GM21723 (cell line): ENCODE results near the gene SMCHD1.
A peak's percentile ranks its signal among the peaks of the same experiment; 100 is the strongest.
"Not testable (repeated sequence)": the region's sequence is repeated elsewhere in the genome, so short reads cannot be mapped to it uniquely, and the experiment has no call there.

Source experiments
- ATAC-seq: cut with Tn5 transposase; IDR thresholded peaks from one replicate; pipeline ENCODE4 v1.9.1; 2021; ENCODE audit warnings: mild to moderate bottlenecking, moderate library complexity; ENCODE audit not compliant: unreplicated experiment

SMCHD1 gene

DNA sequence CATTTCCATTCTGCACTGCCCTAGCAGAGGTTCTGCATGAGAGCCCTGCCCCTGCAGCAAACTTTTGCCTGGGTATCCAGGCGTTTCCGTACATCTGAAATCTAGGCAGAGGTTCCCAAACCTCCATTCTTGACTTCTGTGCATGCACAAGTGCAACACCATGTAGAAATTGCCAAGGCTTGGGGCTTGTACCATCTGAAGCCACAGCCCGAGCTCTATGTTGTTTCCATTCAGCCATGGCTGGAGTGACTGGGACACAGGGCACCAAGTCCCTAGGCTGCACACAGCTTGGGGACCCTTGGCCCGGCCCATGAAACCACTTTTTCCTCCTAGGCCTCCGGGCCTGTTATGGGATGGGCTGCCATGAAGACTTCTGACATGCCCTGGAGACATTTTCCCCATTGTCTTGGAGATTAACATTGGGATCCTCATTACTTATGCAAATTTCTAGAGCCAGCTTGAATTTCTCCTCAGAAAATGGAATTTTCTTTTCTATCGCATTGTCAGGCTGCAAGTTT, 154.2 kb downstream of the SMCHD1 start:
- not testable (repeated sequence) for ATAC-seq

DNA sequence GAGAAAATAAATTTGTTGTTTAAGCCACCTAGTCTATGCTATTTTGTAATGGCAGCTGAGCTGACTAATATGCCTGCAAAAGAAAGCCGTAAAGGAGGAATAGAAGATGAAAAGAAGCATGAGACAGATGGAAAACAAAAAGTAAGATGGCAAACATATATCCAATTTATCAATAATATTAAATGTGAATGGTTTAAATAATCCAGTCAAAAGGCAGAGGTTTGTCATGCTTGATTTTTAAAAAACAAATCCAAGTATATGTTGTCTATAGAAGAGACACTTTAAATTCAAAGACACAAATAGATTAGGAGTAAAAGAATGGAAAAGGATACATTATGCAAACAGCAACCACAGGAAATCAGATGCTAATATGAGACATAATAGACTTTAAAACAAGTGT, 155.9 kb downstream of the SMCHD1 start:
- ATAC-seq, result no peak

DNA sequence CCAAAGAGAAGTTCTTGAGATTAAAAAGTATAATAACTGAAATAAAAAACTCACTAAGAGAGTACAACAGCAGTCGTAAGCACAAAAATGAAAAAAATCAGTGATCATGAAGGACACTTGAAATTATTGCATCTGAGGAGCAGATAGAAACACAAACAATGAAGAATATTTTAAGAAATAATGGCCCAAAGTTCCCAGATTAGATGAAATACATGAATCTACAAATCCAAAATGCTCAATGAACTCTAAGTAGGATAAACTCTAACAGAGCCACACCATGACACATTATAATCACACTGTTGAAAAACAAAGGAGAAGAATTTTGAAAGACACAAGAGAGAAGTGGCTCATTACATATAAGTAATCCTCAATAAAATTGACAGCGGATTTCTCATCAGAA, 159.4 kb downstream of the SMCHD1 start:
- ATAC-seq, result no peak

DNA sequence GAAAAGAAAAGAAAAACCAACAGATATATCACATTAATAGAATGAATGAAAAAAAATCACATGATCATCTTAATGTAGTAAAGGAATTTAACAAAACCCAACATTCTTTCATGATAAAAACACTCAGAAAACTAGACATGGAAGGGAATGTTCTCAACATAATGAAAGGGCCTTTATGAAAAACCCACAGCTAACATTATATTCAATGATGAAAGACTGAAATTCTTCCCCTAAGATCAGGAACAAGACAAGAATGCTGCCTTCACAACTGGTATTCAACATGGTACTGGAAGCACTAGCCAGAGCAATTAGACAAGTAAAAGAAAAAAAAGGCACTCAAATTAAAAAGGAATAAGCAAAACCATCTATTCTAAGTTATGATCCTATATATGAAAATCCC, 162.8 kb downstream of the SMCHD1 start:
- ATAC-seq, result no peak

DNA sequence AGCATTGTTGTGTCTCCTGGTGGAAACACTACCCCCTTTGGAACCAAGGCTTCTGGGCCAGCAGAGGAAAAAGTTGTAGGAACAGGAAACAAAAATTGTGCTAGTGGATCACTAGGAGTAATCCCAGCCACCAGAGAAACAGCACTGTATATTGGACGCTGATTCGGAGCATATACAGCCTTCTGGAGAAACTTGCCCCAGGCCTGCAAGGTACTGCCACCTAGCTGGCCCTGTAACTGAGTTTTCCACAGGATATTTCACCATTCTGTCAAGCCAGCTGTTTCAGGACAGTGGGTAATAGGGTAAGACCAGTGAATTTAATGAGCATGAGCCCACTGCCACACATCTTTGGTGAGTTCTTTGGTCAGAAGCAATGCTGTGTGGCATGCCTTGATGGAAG, 166.2 kb downstream of the SMCHD1 start:
- ATAC-seq, result no peak

DNA sequence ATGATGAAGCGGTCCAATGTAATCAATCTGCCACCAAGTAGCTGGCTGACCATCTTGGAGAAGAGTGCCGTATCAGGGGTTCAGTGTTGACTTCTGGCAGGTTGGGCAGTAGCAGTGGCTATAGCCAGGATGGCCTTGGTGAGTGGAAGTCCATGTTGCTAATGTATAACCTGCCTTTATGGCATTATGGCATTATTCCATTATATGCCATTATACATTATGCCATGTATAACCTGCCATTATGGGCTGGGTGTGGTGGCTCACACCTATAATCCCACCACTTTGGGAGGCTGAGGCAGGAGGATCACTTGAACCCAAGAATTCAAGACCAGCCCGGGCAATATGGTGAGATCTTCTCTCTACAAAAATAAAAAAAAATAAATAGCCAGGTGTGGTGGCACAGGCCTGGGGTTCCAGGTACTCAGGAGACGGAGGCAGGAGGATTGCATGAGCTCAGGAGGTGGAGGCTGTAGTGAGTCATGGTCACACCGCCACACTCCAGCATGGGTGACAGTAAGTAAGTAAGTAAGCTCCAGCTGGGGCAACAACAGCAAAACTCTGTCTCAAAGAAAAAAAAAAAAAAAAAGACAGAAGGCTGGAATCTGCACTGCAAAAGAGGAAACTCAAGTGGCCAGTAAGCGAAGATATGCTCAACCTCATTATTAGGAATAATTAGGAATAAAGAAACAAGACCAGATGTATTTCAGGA, 166.8 kb downstream of the SMCHD1 start:
- no peak for ATAC-seq

DNA sequence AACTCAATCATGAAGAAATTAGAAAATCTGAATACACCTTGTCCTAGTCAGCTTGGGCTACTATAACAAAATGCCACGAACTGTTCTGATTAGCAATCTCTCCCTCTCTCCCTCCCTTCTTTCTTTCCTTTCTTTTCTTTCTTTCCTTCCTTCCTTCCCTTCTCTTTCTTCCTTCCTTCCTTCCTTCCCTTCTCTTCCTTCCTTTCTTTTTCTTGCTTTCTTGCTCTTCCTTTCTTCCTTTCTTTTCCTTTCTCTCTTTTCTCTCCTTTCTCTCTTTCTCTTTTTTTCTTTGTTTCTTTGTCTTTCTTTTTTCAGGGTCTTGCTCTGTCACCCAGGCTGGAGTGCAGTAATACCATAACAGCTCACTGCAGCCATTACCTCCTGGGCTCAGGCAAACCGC, 167.7 kb downstream of the SMCHD1 start:
- ATAC-seq, result no peak

DNA sequence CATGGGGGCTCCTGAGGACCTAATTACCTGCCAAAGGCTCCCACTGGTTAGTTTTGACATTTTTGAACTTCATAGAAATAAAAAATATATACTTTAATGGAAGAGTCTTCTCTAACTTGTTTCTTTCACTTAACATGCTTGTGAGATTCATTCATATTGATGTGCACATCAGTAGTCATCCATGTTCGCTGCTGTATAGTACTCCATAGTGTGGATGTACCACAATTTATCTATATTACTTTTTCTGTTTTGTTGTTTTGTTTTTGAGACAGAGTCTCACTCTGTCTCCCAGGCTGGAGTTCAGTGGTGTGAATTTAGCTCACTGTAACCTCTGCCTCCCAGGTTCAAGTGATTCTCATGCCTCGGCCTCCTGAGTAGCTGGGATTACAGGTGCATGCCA, 168.4 kb downstream of the SMCHD1 start:
- no peak for ATAC-seq

DNA sequence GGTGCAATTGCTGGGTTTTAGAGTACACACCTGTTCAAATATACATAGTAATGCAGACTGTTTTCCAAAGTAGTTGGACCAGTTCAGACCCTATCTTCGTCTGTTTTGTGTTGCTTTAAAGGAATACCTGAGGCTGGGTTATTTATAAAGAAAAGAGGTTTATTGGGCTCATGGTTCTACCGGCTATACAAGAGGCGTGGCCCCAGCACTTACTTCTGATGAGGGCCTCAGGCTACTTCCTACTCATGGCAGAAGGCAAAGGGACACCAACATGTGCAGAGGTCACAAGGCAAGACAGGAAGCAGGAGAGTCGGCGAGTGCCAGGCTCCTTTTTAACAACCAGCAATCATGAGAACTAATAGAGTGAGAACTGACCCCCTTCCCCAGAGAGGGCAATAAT, 169.3 kb downstream of the SMCHD1 start:
- no peak for ATAC-seq

DNA sequence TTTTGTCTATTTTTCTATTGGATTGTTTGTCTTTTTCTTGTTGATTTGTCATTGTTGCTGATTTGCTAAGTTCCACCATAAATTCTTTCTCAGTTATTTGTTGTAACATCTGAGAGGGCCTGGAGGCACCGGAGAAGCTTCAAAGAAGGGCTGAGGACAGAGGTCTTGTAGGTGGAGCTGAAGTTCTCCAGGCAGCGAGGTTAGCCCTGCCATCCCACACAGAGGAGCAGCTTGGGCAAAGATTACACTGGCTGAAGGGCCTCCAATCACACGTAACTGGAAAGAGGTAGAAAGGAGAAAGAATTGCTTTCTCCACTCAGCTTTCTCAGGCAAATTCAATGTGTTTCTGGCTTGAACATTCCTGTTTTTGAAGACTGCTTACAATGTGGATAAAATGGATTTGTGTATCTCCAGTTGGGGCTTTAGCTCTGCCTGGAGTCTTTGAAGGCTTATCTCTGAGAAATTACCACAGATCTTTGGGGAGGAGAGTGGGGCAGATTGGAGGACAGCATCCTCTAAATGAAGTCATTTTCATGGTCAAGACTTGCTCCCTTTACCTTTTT, 170.2 kb downstream of the SMCHD1 start:
- no peak for ATAC-seq

DNA sequence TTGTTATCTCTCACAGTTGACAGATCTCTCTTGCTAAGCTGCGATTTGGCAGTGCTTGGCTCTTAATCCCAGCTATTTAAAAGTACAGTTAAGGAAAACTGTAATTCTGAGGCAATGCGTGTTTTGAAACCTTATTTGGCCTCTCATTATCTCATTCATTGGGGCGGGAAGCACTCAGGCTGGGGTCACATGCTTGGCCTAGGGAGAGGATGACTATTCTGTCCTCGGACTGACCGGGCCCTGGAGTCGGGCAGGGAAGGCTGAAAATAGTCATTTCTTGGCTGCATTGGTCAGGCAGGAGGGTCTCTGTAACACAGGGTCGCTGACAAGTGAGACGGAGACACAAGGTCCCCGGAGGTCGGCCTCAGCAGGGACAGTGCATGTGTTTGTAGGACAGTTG, 171.1 kb downstream of the SMCHD1 start:
- ATAC-seq, result no peak

DNA sequence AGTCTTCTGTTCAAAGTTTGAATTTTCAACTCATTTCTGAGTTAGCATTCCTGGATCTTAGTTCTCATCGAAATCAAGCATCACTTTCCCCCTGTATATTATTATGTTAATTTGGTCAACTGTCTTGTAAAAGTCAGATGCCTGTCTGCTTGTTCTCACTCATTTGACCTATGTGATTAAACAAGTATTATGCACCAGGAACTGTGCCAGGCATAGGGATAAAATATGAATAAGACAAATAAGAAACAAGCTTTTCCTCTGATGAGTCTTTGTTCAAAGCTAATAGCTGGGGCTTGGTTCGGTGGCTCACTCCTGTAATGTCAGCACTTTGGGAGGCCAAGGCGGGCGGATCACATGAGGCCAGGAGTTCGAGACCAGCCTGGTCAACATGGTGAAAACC, 171.5 kb downstream of the SMCHD1 start:
- no peak for ATAC-seq

DNA sequence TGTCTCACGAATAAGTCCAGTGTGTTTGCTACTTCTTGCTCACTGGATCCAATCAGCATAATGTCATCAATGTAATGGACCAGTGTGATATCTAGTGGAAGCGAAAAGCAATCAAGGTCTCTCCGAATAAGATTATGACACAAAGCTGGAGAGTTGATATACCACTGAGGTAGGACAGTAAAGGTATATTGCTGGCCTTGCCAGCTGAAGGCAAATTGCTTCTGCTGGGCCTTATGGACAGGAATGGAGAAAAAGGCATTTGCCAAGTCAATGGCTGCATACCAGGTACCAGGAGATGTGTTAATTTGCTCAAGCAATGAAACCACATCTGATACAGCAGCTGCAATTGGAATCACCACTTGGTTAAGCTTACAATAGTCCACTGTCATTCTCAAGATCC, 180.6 kb downstream of the SMCHD1 start:
- ATAC-seq, result not testable (repeated sequence)

DNA sequence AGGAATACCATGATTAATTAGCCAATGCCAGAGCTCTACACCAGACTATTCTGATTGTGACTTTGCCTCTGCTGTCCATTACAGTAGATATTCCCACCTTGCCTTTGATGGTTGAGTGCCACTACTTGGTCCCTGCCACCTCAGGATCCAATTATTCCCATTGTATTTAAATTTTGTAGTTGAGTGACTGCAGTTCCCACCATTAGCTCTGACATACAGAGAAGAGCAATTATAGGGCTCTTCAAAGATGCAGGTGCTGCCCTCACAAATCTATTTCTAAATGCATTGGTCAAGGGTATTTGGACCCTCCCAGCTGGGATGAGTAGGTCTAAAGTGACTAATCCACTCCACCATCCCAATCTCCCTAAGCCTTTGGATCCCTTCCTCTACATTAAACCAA, 181.8 kb downstream of the SMCHD1 start:
- ATAC-seq, result not testable (repeated sequence)

DNA sequence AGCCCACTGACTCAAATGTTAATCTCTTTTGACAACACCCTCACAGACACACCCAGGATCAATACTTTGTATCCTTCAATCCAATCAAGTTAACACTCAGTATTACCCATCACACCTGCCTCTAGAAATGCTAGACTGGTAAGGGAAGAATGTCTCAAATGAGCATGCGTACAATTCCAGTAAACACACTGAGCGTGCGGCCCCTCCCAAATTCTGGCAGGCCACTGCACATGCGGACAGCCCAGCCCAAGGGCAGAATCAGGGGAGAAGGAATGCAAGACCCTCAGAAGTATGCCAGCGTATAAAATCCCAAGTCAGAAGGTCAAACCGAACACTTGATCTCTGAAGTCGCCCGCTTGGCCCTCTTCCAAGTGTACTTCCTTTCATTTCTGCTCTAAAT, 183.7 kb downstream of the SMCHD1 start:
- ATAC-seq, result no peak

DNA sequence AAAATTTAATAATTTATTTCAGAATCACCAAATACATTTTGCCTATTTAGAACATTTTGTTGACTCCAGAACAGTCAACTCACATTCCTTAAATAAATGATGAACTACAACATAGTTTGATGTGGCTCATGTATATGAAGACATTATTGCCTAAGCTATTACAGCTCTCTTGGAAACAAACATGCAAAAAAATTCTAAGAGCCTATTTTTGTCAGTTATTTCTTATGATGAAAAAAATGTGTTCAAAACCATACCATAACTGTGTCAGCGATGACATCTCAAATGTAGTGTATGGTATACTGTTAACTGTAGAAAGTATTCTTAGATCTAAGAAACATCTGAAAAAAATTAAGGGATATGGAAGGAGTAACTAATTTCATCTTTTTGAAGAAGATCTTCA, 185.0 kb downstream of the SMCHD1 start:
- ATAC-seq, result no peak

DNA sequence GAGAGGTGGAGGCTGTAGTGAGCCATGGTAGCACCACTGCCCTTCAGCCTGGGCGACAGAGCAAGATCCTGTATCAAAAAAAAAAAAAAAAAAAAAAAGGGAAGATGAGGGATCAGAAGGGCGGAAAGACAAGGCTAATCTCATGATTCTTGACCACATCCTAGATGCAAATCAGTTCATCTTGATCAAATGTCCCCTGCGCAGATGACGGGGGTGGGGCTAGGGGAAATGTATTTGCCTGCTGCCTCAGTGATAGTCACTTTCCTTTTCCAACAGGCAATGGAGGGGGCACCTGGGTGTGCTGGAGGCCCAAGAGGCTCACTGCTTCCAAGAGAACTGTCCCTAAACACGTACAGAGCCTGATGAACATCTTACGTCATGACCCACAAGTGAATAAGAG, 187.6 kb downstream of the SMCHD1 start:
- no peak for ATAC-seq

DNA sequence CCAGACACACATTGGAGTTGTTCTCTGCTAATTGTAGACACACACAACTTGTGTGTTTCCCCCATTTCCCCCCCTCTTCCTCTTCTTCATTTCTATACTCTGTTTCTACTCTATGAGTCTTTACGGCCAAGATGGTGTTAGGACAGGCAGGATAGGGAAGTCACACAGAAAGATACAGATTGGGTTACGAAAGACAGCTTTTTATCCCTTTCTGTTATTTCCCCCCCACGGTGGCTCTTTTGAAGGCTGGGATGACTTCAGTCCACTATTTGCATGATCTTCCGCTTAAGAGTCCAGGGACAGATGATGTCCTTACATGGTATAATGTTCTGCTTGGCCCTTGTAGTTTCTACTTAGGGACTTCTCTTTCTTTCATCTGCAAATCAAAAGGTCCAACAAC, 189.6 kb downstream of the SMCHD1 start:
- no peak for ATAC-seq

DNA sequence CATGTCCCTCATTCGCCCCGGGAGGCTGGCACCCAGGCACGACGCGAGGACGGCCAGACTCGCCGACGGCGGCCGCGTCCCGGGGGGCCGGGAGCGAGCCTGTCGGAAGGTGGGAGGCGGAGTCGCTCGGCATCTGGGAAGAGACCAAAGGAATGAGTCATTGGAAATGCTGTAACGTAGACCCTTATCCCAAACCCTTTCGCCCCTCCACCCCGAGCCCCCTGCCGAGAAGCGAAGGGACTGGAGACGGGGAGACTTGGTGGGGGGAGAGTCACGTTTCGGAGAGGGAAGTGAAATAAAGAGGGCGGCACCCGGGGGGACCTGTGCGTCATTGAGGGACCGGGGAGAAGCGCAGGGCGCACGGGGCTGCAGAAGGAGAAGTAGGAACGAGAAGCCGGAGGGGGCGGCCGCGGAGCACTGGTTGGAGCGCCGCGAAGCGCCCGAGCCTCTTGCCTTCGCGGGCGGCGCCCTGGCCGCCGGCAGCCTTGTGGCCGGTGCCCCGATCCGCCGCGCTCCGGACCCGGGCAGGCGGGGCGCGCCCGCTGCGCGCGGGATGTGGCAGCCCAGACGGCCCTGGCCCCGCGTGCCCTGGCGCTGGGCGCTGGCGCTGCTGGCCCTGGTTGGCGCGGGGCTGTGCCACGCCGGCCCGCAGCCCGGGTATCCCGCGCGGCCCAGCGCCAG, 191.2 kb downstream of the SMCHD1 start, which contains the start of gene EMILIN2:
EMILIN2 (plus strand) TSS at position 371 of the 681 bp plus-strand sequence; CDS start at position 554, 183 bp downstream.
- peak; percentile 61 for ATAC-seq

DNA sequence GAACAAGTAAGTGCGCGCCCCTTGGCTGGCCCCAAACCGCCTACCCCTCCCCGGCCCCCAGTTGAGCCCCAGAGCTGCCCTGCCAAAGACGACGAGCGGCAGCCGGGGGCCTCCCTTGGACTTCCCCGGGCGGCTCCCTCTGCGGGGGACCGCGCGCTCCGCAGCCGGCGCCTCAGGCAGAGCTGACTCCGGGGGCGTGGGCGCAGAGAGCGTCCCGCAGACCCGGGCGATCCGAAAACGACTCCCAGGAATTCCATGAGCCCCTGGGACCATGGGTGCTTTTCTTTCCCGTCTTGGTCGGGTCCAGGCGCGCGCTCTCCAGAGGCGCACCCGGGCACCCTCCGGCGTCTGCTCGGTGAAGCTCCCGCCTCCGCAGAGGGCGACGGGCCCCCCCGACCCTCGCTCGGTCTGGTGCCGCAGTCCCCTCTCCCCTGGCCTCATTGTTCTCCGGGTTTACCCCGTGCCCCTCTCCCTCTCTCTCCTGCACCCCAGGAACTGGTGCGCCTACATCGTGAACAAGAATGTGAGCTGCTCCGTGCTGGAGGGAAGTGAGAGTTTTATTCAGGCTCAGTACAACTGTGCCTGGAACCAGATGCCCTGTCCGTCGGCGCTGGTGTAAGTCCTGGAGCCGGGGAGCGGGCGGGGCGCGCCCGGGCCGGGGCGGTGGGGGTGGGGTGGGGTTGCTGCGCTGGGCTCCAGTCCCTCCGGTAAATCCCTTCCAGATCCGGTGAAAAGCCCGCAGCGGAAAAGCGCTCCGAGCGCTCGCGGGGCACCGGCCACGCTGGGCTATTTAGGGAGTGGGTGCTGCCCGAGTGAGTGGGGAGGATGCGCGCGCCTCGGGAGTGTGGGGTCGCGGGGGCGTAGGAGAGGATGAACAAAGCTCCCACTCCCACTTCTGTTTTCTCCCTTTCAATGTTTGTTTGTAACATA, 192.1 kb downstream of the SMCHD1 start:
- ATAC-seq, result peak; percentile 41
